Chondrocyte (in vitro differentiated cells): ENCODE measurements around the gene PRRT1B. TPM values are rescaled to one million over a fixed set of nuclear protein-coding genes. Genes with fewer than 3 reads are reported as not detected.
"Not testable (repeated sequence)": the region's sequence is repeated elsewhere in the genome, so short reads cannot be mapped to it uniquely, and the experiment has no call there.

Experiments used
- DNase-seq: peaks from one replicate; pipeline ENCODE4 v3.0.0; 2021; ENCODE audit warnings: mixed read lengths, low spot score
- H3K27ac Mint-ChIP-seq: one replicate; pipeline ENCODE4 v1.8.0; 2021; ENCODE audit warnings: mild to moderate bottlenecking, moderate library complexity, mixed read lengths; ENCODE audit not compliant: unreplicated experiment
- H3K27me3 Mint-ChIP-seq: 2 replicates; pipeline ENCODE4 v1.8.0; 2021; ENCODE audit warnings: low read depth, mixed read lengths
- H3K36me3 Mint-ChIP-seq: 2 replicates; pipeline ENCODE4 v1.8.0; 2021; ENCODE audit warnings: low read depth, mixed read lengths
- H3K4me1 Mint-ChIP-seq: 2 replicates; pipeline ENCODE4 v1.8.0; 2021; ENCODE audit warnings: low read depth, mild to moderate bottlenecking, mixed read lengths
- H3K4me3 Mint-ChIP-seq: one replicate; pipeline ENCODE4 v1.8.0; 2021; ENCODE audit warnings: mild to moderate bottlenecking, moderate library complexity, mixed read lengths; ENCODE audit not compliant: unreplicated experiment
- H3K9me3 Mint-ChIP-seq: 2 replicates; pipeline ENCODE4 v1.8.0; 2021; ENCODE audit warnings: low read depth, mixed read lengths
- total RNA-seq: library from RNA; stranded (reverse); gene quantifications from 3 replicates; pipeline ENCODE4 v1.2.1, GENCODE V29; 2021
- TF ChIP-seq, protein P1 (sequence below): fragments of 200-600 bp; sonication (generic); IDR thresholded peaks from 2 replicates; pipeline ENCODE4 v1.5.0; 2021; ENCODE audit warnings: antibody characterized with exemption, mild to moderate bottlenecking, moderate library complexity

The PRRT1B gene
- total RNA-seq, 1 donor from 2014 or later: not detected

- peak overlapping the region; percentile 38 for H3K4me3 Mint-ChIP-seq
- H3K9me3 Mint-ChIP-seq: peaks cover 18% of the 10 kb centered on the region
- DNase-seq: no peak
- TF ChIP-seq, protein P1, sequence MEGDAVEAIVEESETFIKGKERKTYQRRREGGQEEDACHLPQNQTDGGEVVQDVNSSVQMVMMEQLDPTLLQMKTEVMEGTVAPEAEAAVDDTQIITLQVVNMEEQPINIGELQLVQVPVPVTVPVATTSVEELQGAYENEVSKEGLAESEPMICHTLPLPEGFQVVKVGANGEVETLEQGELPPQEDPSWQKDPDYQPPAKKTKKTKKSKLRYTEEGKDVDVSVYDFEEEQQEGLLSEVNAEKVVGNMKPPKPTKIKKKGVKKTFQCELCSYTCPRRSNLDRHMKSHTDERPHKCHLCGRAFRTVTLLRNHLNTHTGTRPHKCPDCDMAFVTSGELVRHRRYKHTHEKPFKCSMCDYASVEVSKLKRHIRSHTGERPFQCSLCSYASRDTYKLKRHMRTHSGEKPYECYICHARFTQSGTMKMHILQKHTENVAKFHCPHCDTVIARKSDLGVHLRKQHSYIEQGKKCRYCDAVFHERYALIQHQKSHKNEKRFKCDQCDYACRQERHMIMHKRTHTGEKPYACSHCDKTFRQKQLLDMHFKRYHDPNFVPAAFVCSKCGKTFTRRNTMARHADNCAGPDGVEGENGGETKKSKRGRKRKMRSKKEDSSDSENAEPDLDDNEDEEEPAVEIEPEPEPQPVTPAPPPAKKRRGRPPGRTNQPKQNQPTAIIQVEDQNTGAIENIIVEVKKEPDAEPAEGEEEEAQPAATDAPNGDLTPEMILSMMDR: no peak
- H3K36me3 Mint-ChIP-seq: peaks cover 9% of the 10 kb centered on the region
- peaks cover 24% of the 10 kb centered on the region for H3K27me3 Mint-ChIP-seq
- no peaks in the 10 kb centered on the region for H3K4me1 Mint-ChIP-seq
- no peak overlapping the region for H3K27ac Mint-ChIP-seq
Measured at GRCh38 chr9:131546336-131547084, 1.2 kb downstream of the PRRT1B start.

DNA sequence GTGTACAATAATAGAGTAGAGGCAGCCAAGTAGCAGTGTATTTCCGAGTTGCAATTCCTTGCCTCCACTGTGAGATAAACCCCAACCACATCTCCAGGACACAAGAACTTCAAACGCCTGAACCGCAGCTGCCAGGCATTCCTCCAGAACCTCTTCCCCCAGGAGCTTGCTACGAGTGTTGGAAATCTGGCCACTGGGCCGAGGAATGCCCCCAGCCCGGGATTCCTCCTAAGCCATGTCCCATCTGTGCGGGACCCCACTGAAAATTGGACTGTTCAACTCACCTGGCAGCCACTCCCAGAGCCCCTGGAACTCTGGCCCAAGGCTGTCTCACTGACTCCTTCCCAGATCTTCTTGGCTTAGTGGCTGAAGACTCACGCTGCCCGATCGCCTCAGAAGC lies 3.9 kb downstream of the PRRT1B start:
- peaks cover 26% of the 10 kb centered on the region for H3K27me3 Mint-ChIP-seq
- not testable (repeated sequence) for DNase-seq, H3K9me3 Mint-ChIP-seq, H3K4me3 Mint-ChIP-seq, H3K27ac Mint-ChIP-seq, H3K36me3 Mint-ChIP-seq, H3K4me1 Mint-ChIP-seq

- not testable (repeated sequence) for H3K9me3 Mint-ChIP-seq, H3K4me1 Mint-ChIP-seq, H3K4me3 Mint-ChIP-seq, DNase-seq, H3K36me3 Mint-ChIP-seq, H3K27ac Mint-ChIP-seq
- peaks cover 32% of the 10 kb centered on the region for H3K27me3 Mint-ChIP-seq
Measured at GRCh38 chr9:131550465-131550864, 5.1 kb downstream of the PRRT1B start.

DNA sequence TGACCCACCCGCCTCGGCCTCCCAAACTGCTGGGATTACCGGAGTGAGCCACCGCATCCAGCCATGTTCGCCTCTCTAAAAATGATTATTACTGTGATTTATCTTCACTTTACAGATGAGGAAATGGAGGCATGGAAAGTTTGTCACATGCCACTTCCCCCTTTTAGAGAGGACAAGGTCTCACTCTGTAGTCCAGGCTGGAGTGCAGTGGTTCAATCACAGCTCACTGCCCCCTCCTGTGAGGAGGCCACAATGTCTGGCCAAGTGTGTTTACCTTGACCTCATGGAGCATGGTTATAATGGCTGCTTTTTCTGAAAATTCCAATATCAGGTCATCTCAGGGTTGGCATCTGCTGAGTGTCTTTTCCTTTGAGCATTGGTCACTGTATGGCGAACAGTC lies 6.7 kb downstream of the PRRT1B start:
- Mint-ChIP-seq H3K36me3 (no peaks in the 10 kb centered on the region), H3K4me3 (no peak overlapping the region), H3K9me3 (no peaks in the 10 kb centered on the region), H3K27me3 (peaks cover 39% of the 10 kb centered on the region), H3K27ac (no peak overlapping the region), H3K4me1 (peaks cover 5% of the 10 kb centered on the region)
- DNase-seq: no peak
- TF ChIP-seq, protein P1: no peak

- no peak overlapping the region for H3K27ac Mint-ChIP-seq
- no peak overlapping the region for H3K4me3 Mint-ChIP-seq
- TF ChIP-seq, protein P1: no peak
- H3K27me3 Mint-ChIP-seq: peaks cover 19% of the 10 kb centered on the region
- H3K9me3 Mint-ChIP-seq: no peaks in the 10 kb centered on the region
- H3K4me1 Mint-ChIP-seq: peaks cover 5% of the 10 kb centered on the region
- DNase-seq: no peak
- no peaks in the 10 kb centered on the region for H3K36me3 Mint-ChIP-seq
Measured at GRCh38 chr9:131554087-131554842, 8.9 kb downstream of the PRRT1B start.

DNA sequence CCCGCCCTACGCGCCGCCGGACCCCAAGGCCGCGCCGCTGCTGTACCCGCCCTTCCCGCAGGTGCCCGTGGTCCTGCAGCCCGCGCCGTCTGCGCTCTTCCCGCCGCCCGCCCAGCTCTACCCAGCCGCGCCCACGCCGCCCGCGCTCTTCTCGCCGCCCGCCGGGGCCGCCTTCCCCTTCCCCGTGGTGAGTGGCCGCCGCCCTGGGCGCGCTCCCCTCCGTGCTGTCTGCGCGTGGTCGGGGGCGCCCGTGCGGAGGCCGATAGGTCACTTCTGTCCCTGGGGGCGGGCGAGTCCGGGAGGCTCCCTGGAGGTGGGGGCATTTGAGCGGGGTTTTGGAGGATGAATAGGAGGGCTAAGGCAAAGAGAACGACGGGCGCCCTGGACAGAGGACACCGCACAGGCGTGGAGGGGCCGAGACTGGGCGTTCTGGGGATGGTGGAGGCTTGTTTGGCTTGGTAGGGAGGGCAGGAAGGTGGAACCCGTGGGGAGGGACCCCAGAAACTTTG lies 9.6 kb downstream of the PRRT1B start:
- DNase-seq: no peak
- TF ChIP-seq, protein P1: no peak
- Mint-ChIP-seq H3K4me3 (peak overlapping the region; percentile 51), H3K4me1 (peaks cover 5% of the 10 kb centered on the region), H3K27ac (no peak overlapping the region), H3K36me3 (peaks cover 2% of the 10 kb centered on the region), H3K9me3 (peaks cover 3% of the 10 kb centered on the region), H3K27me3 (peaks cover 18% of the 10 kb centered on the region)
